ENCODE measurements around the gene SRP54. TPM values are rescaled to one million over a fixed set of nuclear protein-coding genes. Genes with fewer than 3 reads are reported as not detected.

The SRP54 gene
- total RNA-seq, 1 donor from 2014 or later, result 37.6 TPM

- no peak for TF ChIP-seq POLR2AphosphoS5 (IDR thresholded peaks at IDR 0.05; ENCODE audit: insufficient read depth in 1 of 2, low read depth in 1 of 2)
- no peak for TF ChIP-seq POLR2A (IDR thresholded peaks at IDR 0.05)
- TF ChIP-seq CTCF (IDR thresholded peaks at IDR 0.05), result no peak
- no peaks in the 10 kb centered on the region for H3K9me3 ChIP-seq
- H3K27ac ChIP-seq, result no peak overlapping the region
- no peak overlapping the region for H3K4me3 ChIP-seq
- no peak for DNase-seq (ENCODE audit: extremely low spot score in 2 of 2)
- H3K36me3 ChIP-seq, result no peaks in the 10 kb centered on the region
- intact Hi-C loops (cut with DNase I), result no loop called here
- no peaks in the 10 kb centered on the region for H3K27me3 ChIP-seq
- H3K4me1 ChIP-seq, result peaks cover 54% of the 10 kb centered on the region
Observed at GRCh38 chr14:34985740-34986139, 2.9 kb downstream of the SRP54 start.

- no peak for TF ChIP-seq POLR2A (IDR thresholded peaks at IDR 0.05)
- no peak for TF ChIP-seq POLR2AphosphoS5 (IDR thresholded peaks at IDR 0.05; ENCODE audit: insufficient read depth in 1 of 2, low read depth in 1 of 2)
- no peak for DNase-seq (ENCODE audit: extremely low spot score in 2 of 2)
- H3K27ac ChIP-seq, result no peak overlapping the region
- no peaks in the 10 kb centered on the region for H3K9me3 ChIP-seq
- H3K27me3 ChIP-seq, result no peaks in the 10 kb centered on the region
- no peaks in the 10 kb centered on the region for H3K36me3 ChIP-seq
- intact Hi-C loops (cut with DNase I), result no loop called here
- no peak overlapping the region for H3K4me3 ChIP-seq
- H3K4me1 ChIP-seq, result peaks cover 43% of the 10 kb centered on the region
Observed at GRCh38 chr14:34987180-34987579, 4.4 kb downstream of the SRP54 start.

- TF ChIP-seq POLR2AphosphoS5 (IDR thresholded peaks at IDR 0.05; ENCODE audit: insufficient read depth in 1 of 2, low read depth in 1 of 2), result no peak
- no peak for TF ChIP-seq POLR2A (IDR thresholded peaks at IDR 0.05)
- no peak for TF ChIP-seq CTCF (IDR thresholded peaks at IDR 0.05)
- Histone ChIP-seq H3K4me1 (peaks cover 30% of the 10 kb centered on the region), H3K4me3 (no peak overlapping the region), H3K9me3 (no peaks in the 10 kb centered on the region), H3K27ac (no peak overlapping the region), H3K27me3 (no peaks in the 10 kb centered on the region), H3K36me3 (no peaks in the 10 kb centered on the region)
- intact Hi-C loops (cut with DNase I), result no loop called here
- DNase-seq (ENCODE audit: extremely low spot score in 2 of 2), result no peak
Observed at GRCh38 chr14:34989762-34990161, 7.0 kb downstream of the SRP54 start.

GRCh38 chr14:34993426-34993825, 10.6 kb downstream of the SRP54 start:
- no peaks in the 10 kb centered on the region for H3K4me1 ChIP-seq
- no peaks in the 10 kb centered on the region for H3K27me3 ChIP-seq
- H3K27ac ChIP-seq, result no peak overlapping the region
- intact Hi-C loops (cut with DNase I), result no loop called here
- H3K36me3 ChIP-seq, result no peaks in the 10 kb centered on the region
- H3K4me3 ChIP-seq, result no peak overlapping the region
- TF ChIP-seq CTCF (IDR thresholded peaks at IDR 0.05), result no peak
- TF ChIP-seq POLR2A (IDR thresholded peaks at IDR 0.05), result no peak
- TF ChIP-seq POLR2AphosphoS5 (IDR thresholded peaks at IDR 0.05; ENCODE audit: insufficient read depth in 1 of 2, low read depth in 1 of 2), result no peak
- H3K9me3 ChIP-seq, result no peaks in the 10 kb centered on the region
- no peak for DNase-seq (ENCODE audit: extremely low spot score in 2 of 2)

GRCh38 chr14:34994668-34995067, 11.9 kb downstream of the SRP54 start:
- no peak overlapping the region for H3K4me3 ChIP-seq
- no peaks in the 10 kb centered on the region for H3K9me3 ChIP-seq
- TF ChIP-seq CTCF (IDR thresholded peaks at IDR 0.05), result no peak
- TF ChIP-seq POLR2A (IDR thresholded peaks at IDR 0.05), result no peak
- TF ChIP-seq POLR2AphosphoS5 (IDR thresholded peaks at IDR 0.05; ENCODE audit: insufficient read depth in 1 of 2, low read depth in 1 of 2), result no peak
- H3K36me3 ChIP-seq, result peaks cover 0 to 3% of the 10 kb centered on the region in 2 donors
- H3K27ac ChIP-seq, result no peak overlapping the region
- no peak for DNase-seq (ENCODE audit: extremely low spot score in 2 of 2)
- no peaks in the 10 kb centered on the region for H3K4me1 ChIP-seq
- intact Hi-C loops (cut with DNase I), result no loop called here
- H3K27me3 ChIP-seq, result no peaks in the 10 kb centered on the region
